ENCODE results near the gene KIF21B.
"Not testable (repeated sequence)": the region's sequence is repeated elsewhere in the genome, so short reads cannot be mapped to it uniquely, and the experiment has no call there.

DNA sequence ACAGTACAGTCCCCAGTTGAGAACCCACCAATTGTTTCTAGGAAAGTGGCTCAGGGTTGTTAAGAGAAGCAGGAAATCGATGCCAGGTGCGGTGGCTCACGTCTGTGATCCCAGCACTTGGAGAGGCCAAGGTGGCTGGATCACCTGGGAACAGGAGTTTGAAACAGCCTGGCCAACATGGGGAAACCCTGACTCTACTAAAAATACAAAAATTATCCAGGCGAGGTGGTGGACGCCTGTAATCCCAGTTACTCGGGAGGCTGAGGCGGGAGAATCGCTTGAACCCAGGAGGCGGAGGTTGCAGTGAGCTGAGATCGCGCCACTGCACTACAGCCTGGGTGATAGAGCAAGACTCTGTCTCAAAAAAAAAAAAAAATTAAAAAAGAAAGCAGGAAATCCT is 61.4 kb downstream of the KIF21B start:
- TF ChIP-seq, protein P1, sequence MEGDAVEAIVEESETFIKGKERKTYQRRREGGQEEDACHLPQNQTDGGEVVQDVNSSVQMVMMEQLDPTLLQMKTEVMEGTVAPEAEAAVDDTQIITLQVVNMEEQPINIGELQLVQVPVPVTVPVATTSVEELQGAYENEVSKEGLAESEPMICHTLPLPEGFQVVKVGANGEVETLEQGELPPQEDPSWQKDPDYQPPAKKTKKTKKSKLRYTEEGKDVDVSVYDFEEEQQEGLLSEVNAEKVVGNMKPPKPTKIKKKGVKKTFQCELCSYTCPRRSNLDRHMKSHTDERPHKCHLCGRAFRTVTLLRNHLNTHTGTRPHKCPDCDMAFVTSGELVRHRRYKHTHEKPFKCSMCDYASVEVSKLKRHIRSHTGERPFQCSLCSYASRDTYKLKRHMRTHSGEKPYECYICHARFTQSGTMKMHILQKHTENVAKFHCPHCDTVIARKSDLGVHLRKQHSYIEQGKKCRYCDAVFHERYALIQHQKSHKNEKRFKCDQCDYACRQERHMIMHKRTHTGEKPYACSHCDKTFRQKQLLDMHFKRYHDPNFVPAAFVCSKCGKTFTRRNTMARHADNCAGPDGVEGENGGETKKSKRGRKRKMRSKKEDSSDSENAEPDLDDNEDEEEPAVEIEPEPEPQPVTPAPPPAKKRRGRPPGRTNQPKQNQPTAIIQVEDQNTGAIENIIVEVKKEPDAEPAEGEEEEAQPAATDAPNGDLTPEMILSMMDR (conservative IDR thresholded peaks at IDR 0.05; ENCODE audit: low read depth, low read length): not testable (repeated sequence)
- not testable (repeated sequence) for TF ChIP-seq EZH2 (IDR thresholded peaks at IDR 0.05; ENCODE audit: low read length, unreplicated experiment); EZH2phosphoT487 (IDR thresholded peaks at IDR 0.05; ENCODE audit: borderline replicate concordance, low read length)

All from PC-3 (cell line).